GM18499 (cell line): ENCODE measurements around the gene ZMYM4.
"Not testable (repeated sequence)": the region's sequence is repeated elsewhere in the genome, so short reads cannot be mapped to it uniquely, and the experiment has no call there.

Experiments used
- ATAC-seq: cut with Tn5 transposase; IDR thresholded peaks from one replicate; pipeline ENCODE4 v1.9.1; 2021; ENCODE audit warnings: moderate number of reproducible peaks; ENCODE audit not compliant: insufficient read depth, unreplicated experiment

Gene ZMYM4

GRCh38 chr1:35447278-35447677, 178.8 kb downstream of the ZMYM4 start:
- no peak for ATAC-seq

DNA sequence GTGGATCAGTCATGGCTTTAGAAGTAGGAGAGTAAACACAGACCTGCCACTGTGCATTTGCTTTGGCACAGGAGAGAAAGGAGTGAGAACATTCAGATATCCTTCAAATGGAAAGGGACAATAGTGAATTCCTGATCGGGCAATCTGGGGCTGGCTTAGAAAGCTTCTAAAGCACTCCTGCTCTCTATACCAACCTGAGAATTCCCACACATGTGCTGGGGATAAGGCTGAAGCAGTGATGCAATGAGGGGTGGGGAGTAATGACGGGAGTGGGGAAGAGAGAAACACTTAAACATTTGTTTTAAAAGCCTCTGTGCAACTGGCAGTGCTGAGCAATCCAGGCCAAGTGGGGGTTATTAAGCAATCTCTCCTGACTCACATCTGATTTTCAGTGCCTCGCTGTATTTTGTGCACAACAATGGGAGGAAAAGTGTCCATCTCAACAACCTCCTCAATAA, 179.9 kb downstream of the ZMYM4 start:
- ATAC-seq: no peak

GRCh38 chr1:35449334-35450008, 181.0 kb downstream of the ZMYM4 start:
- no peak for ATAC-seq

DNA sequence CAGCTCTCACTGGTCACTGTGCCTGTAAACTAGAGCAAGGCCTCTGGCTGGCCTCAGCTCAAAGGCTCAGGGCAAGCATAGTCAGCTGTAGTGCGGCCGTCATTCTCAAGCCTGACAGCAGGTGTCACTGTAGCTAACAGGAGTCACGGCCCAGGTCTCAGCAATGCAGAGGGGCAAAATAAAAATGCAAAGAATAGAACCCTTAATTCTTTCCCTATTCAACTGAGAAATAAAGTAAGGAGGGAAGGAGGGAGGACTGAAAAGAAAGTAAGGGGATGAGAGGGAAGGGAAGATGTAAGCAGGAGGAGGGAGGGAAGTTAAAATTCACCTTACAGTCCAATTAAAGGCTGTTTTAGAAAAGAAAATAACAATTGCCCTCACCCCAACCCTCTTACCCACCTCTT, 182.6 kb downstream of the ZMYM4 start:
- no peak for ATAC-seq

GRCh38 chr1:35452106-35452774, 183.7 kb downstream of the ZMYM4 start:
- ATAC-seq: no peak

DNA sequence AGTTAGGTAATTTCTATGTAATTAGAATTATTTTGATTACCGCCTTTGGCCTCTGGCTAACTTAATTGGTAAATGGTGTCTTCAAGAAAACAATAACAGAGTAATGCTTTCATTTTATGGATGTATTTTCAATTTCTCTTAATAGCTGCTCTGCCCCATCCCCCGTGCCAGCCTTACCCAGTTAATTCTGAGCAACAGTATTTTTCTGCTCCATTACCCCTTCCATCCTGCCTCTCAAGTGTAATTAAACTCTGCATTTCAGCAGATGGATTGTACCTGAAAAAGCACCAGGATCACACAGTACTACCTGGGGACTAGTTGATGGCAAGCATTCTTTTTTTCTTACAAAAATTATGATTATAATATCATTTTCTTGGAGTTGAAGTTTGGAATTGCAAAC, 184.5 kb downstream of the ZMYM4 start:
- no peak for ATAC-seq

GRCh38 chr1:35454176-35454575, 185.7 kb downstream of the ZMYM4 start:
- ATAC-seq: no peak

DNA sequence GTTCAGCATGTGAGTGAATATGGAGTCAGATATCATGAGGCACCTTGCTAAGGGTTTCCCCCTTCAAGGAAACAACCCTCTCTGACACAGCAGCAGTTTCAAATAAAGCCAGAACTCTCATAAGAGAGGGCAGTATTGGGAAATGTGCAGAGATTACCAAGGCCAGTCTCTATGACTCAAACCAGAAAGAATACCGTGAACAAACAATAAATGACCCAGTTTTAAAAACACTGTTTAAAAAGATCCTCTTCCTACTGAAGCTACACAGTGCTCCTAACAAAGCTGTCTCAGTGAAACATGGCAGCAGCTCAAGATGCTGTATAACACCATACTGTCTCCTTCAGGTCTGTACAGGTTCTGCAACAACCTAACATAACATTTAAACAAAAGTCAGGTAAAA, 186.1 kb downstream of the ZMYM4 start:
- no peak for ATAC-seq

DNA sequence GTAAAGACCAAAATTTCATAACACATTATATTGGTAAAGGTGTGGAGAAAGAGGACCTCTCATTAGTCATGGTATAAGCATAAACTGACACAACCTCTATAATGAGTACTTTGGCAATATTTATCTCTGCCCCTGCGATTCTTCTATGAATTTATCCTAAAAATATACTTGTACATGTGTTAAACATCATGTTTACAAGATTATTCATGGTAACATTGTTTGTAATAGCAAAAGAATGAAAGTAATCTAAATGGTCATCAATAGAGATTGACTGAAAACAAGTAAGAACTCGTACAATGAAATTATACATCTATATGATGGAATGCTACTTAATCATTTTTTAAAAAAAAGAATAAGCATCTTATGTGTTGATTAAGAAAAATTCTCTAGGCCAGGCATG, 192.3 kb downstream of the ZMYM4 start:
- ATAC-seq: no peak

- no peak for ATAC-seq
Observed at GRCh38 chr1:35461966-35462651, 193.6 kb downstream of the ZMYM4 start.

GRCh38 chr1:35463232-35463631, 194.7 kb downstream of the ZMYM4 start:
- ATAC-seq: no peak

- not testable (repeated sequence) for ATAC-seq
Observed at GRCh38 chr1:35463749-35464148, 195.2 kb downstream of the ZMYM4 start.

- no peak for ATAC-seq
Observed at GRCh38 chr1:35466120-35466519, 197.6 kb downstream of the ZMYM4 start.

DNA sequence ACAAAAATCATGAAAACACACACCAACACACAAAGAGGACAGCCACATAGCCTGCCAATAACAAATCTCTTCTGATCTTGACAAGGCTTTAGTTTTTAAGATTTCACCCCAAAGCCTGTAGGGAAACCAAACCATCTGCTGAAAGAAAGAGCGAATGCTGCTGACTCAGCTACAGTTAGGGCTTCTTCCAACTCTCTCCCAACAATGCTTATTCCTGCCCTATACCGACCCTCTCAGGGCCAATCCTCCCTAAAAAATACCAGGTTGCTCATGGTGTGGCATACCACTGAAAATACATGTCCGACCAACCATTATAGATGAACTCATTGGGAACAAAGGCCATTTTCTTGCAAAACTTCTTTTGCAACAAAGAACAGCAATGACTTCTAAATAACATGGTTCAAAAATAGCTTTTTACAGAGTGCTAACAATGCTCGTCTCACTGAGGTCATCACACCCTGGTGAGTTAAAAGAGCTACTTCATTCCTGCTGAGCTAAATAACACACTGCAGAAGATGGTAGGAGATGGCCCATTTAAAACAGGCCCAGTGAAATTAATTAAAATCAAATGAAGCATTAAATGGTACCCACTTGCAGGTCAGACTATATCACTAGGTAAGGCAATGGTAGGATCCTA, 202.6 kb downstream of the ZMYM4 start:
- ATAC-seq: no peak
